SIG-M5 treated with dmso at 0.1 percent for 504 hours (cell line): ENCODE results near the gene MSRB2.
A peak's percentile ranks its signal among the peaks of the same experiment; 100 is the strongest.

ENCODE experiments used
- DNase-seq: peaks from one replicate; lab custom pipeline; 2025; ENCODE audit not compliant: unreplicated experiment; lab: John Stamatoyannopoulos, UW

The MSRB2 gene

DNA sequence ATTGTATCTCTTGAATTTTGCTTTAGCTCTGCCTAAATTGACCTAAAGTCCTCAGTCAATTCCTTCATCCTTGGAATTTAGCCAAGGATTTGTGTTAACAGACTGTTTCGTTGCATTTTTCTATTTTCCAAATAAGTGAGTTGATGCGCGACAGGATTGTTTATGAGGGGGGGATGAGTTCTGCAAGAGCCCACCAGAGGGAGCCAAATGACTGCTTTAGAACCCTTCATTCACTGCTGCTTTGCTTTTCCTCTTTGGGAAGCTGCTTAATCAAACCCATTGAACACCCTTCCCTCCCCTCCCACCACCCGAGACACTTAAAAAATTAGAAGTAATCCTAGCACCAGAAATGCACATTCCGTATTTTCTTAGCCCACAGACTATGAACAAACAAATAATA lies 63.0 kb downstream of the MSRB2 start:
- peak; percentile 38 for DNase-seq

DNA sequence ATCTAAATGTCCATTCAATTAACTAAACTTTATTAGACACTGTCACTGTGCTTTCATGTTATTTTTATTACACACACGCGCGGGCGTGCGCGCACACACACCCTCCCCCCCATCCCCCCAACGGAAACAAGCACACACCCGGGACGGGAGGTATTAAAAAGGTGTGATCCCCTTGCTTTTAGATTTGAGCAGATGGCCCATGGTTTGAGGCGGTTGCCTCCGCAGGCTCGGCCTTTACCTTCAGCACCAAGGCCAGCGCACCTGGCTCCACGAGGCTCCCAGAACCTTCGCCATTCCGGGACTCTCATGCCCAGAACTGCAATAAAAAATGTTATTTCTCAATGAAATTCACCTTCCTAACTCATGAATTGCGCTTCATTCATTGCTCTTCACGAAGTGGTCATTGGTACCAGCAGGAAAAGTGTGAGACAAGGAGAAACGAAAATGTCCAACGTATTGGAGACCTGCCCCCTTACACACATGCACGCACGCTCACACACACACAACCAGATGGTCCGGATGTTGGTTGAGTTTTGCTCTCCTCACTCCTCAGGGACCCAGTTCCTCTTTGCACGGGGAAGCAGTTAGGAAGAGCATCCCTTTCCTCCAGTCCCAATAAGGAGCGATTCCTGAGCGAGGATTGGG lies 76.0 kb downstream of the MSRB2 start:
- DNase-seq = no peak
